ENCODE data around the gene FBRSL1.
"Not testable (repeated sequence)": the region's sequence is repeated elsewhere in the genome, so short reads cannot be mapped to it uniquely, and the experiment has no call there.

- not testable (repeated sequence) for TF ChIP-seq CTCF, EP300 (IDR thresholded peaks at IDR 0.05)
Measured at GRCh38 chr12:132463284-132463924, 26.5 kb upstream of the FBRSL1 start.

Measured in ovary (tissue), 3 donors.